K562 (cell line): ENCODE results near the gene ILF2. TPM values are rescaled to one million over a fixed set of nuclear protein-coding genes. Genes with fewer than 3 reads are reported as not detected.

Experiments used
- ATAC-seq: fragments of 200-7000 bp; cut with Tn5 transposase; 3 replicates; pipeline ENCODE4 v1.9.1; 2020; ENCODE audit warnings: moderate library complexity
- BruUV-seq: library from RNA; stranded (reverse); fragments of 400-500 nt; replicated peaks from 2 replicates; lab custom pipeline; 2021; lab: Mats Ljungman, UMichigan
- CTCF ChIA-PET: fragments of 300-600 bp; formaldehyde crosslinking; extraction: SDS; loops from one replicate; lab custom pipeline; 2021; ENCODE audit warnings: low intra/inter-chr PET ratio; lab: Yijun Ruan, JAX
- POLR2A ChIA-PET: fragments of 300-600, 350-650 bp; sonication (Branson Sonifier 250); formaldehyde crosslinking; extraction: SDS; loops from one replicate; lab custom pipeline; 2021; ENCODE audit warnings: antibody characterized with exemption, inconsistent platforms; lab: Yijun Ruan, JAX
- DNase-seq, 4 experiments: peaks; one replicate each; pipeline versions ENCODE4 v3.0.0 to v3.0.0-alpha.2; 2011 to 2018; ENCODE audit warnings: low spot score in 3 of 4, mixed read lengths in 3 of 4; ENCODE audit errors: extremely low read depth in 1 of 4
- FAIRE-seq: peaks from 2 replicates; lab custom pipeline; 2011; peaks lifted over from hg19 to GRCh38; lab: Jason Lieb, UNC
- H2AFZ ChIP-seq: 2 replicates; pipeline ENCODE4 v1.6.0; 2011; ENCODE audit warnings: low read depth, low read length, control low read depth, inconsistent platforms
- H3K27ac ChIP-seq: fragments of 200-600 bp; 3 replicates; pipeline ENCODE4 v1.8.0; 2011; ENCODE audit warnings: low read depth, mild to moderate bottlenecking, control low read depth, inconsistent platforms, low read length, moderate library complexity, mixed read lengths; ENCODE audit errors: extremely low read depth
- H3K27me3 ChIP-seq, 2 experiments: fragments of 300-600 bp in 1 of 2; 2 replicates in 1 of 2; 3 replicates in 1 of 2; pipeline versions ENCODE4 v1.6.0 to v1.8.0; 2011; ENCODE audit warnings: inconsistent platforms in 2 of 2, low read length in 2 of 2, mild to moderate bottlenecking in 1 of 2, mixed read lengths in 1 of 2, moderate library complexity in 1 of 2; ENCODE audit not compliant: control insufficient read depth in 2 of 2, insufficient read depth in 2 of 2
- H3K36me3 ChIP-seq: fragments of 300-600 bp; 3 replicates; pipeline ENCODE4 v1.8.0; 2011; ENCODE audit warnings: mild to moderate bottlenecking, low read length, inconsistent platforms; ENCODE audit not compliant: control insufficient read depth, insufficient read depth
- H3K4me1 ChIP-seq, 2 experiments: fragments of 200-600 bp in 1 of 2; replicated peaks in 1 of 2; 2 replicates in 1 of 2; 3 replicates in 1 of 2; pipeline versions ENCODE4 v1.5.1 to v1.8.0; 2011; ENCODE audit warnings: inconsistent platforms in 2 of 2, low read length in 2 of 2, mild to moderate bottlenecking in 1 of 2, mixed read lengths in 1 of 2, moderate library complexity in 1 of 2; ENCODE audit not compliant: control insufficient read depth in 2 of 2, insufficient read depth in 2 of 2
- H3K4me2 ChIP-seq: 2 replicates; pipeline ENCODE4 v1.6.1; 2011; ENCODE audit warnings: low read length, control low read depth, inconsistent platforms, mixed read lengths; ENCODE audit not compliant: insufficient read depth
- H3K4me3 ChIP-seq: fragments of 200-600 bp; sonication (generic), shearing (Covaris generic); 2 replicates; pipeline ENCODE4 v1.5.1; 2016; ENCODE audit warnings: control low read depth, inconsistent platforms
- H3K79me2 ChIP-seq: fragments of 200-600 bp; 3 replicates; pipeline ENCODE4 v1.8.0; 2011; ENCODE audit warnings: low read length, inconsistent platforms; ENCODE audit not compliant: control insufficient read depth, insufficient read depth
- H3K9ac ChIP-seq, 2 experiments: 2 replicates each; pipeline versions ENCODE4 v1.6.0 to v1.6.1; 2011; ENCODE audit warnings: low read depth in 2 of 2, low read length in 2 of 2, control low read depth in 1 of 2, inconsistent platforms in 1 of 2, mild to moderate bottlenecking in 1 of 2, mixed read lengths in 1 of 2; ENCODE audit not compliant: insufficient read depth in 1 of 2
- H3K9me1 ChIP-seq: one replicate; pipeline ENCODE4 v1.6.0; 2011; ENCODE audit warnings: inconsistent platforms, mild to moderate bottlenecking, low read length, moderate library complexity; ENCODE audit not compliant: control insufficient read depth, insufficient read depth
- H3K9me3 ChIP-seq: replicated peaks from 2 replicates; pipeline ENCODE4 v1.5.1; 2011; ENCODE audit warnings: low read depth, low read length, inconsistent platforms; ENCODE audit not compliant: control insufficient read depth, insufficient read depth
- H4K20me1 ChIP-seq: replicated peaks from 2 replicates; pipeline ENCODE4 v1.6.1; 2011; ENCODE audit warnings: low read length, inconsistent platforms, mixed read lengths; ENCODE audit not compliant: control insufficient read depth, insufficient read depth
- BDP1 ChIP-seq: IDR thresholded peaks from 3 replicates; pipeline ENCODE4 v1.6.1; 2011; ENCODE audit not compliant: insufficient read length, insufficient read depth
- CBFA2T2 ChIP-seq: fragments of 450-650 bp; conservative IDR thresholded peaks from 2 replicates; pipeline ENCODE4 v1.6.1; 2017; ENCODE audit warnings: mild to moderate bottlenecking
- ETS2 ChIP-seq: IDR thresholded peaks from 2 replicates; pipeline ENCODE4 v1.6.1; 2016; ENCODE audit warnings: borderline replicate concordance, missing genetic modification characterization, mild to moderate bottlenecking, moderate library complexity, missing compliant biosample characterization; ENCODE audit not compliant: poor library complexity, severe bottlenecking
- FOXK2 ChIP-seq, 2 experiments: fragments of 450-650 bp; IDR thresholded peaks in 1 of 2; conservative IDR thresholded peaks in 1 of 2; 2 replicates each; pipeline ENCODE4 v1.6.1; 2016; ENCODE audit warnings: low read depth in 2 of 2, mild to moderate bottlenecking in 1 of 2
- GATAD2A ChIP-seq: fragments of 450-650 bp; IDR thresholded peaks from 2 replicates; pipeline ENCODE4 v1.6.1; 2017
- POLR2H ChIP-seq: IDR thresholded peaks from 2 replicates; pipeline ENCODE4 v1.6.1; 2016; ENCODE audit warnings: missing genetic modification characterization, low read depth, mild to moderate bottlenecking, control low read depth, missing compliant biosample characterization, moderate library complexity
- RBM15 ChIP-seq: fragments of 200-400 bp; formaldehyde crosslinking; IDR thresholded peaks from 2 replicates; pipeline ENCODE4 v1.6.1; 2018; ENCODE audit warnings: mild to moderate bottlenecking, low read length, moderate library complexity; ENCODE audit not compliant: insufficient read depth
- RBM17 ChIP-seq: fragments of 200-400 bp; formaldehyde crosslinking; IDR thresholded peaks from 2 replicates; pipeline ENCODE4 v1.6.1; 2017; ENCODE audit warnings: low read depth, mild to moderate bottlenecking, low read length, borderline replicate concordance
- ZNF217 ChIP-seq: sonication (generic); formaldehyde crosslinking; IDR thresholded peaks from 2 replicates; pipeline ENCODE4 v1.8.0; 2022; ENCODE audit warnings: mild to moderate bottlenecking, missing genetic modification reagents
- ZNF311 ChIP-seq: fragments of 250-450 bp; sonication (Bioruptor Pico); IDR thresholded peaks from 2 replicates; pipeline ENCODE4 v1.4.0; 2020; ENCODE audit warnings: mild to moderate bottlenecking, moderate library complexity
- ZNF449 ChIP-seq: fragments of 250-450 bp; sonication (Bioruptor Pico); IDR thresholded peaks from 2 replicates; pipeline ENCODE4 v1.8.0; 2022; ENCODE audit warnings: moderate library complexity, mild to moderate bottlenecking, inconsistent platforms
- ZNF511 ChIP-seq: sonication (generic); formaldehyde crosslinking; IDR thresholded peaks from 2 replicates; pipeline ENCODE4 v1.8.0; 2022; ENCODE audit warnings: mild to moderate bottlenecking, missing genetic modification reagents
- ZNF583 ChIP-seq: fragments of 250-450 bp; sonication (Bioruptor Pico); IDR thresholded peaks from 2 replicates; pipeline ENCODE4 v1.4.0; 2020
- ZNF699 ChIP-seq: fragments of 250-450 bp; sonication (Bioruptor Pico); IDR thresholded peaks from 2 replicates; pipeline ENCODE4 v1.8.0; 2021; ENCODE audit warnings: mild to moderate bottlenecking, moderate library complexity; ENCODE audit not compliant: insufficient replicate concordance
- WGBS: fragments of 100-300 bp; shearing (Covaris generic); methylation state at CpG from one replicate; pipeline ENCODE4 v1.1.6; 2016; ENCODE audit warnings: low coverage, mixed read lengths; ENCODE audit not compliant: insufficient coverage; ENCODE audit errors: missing lambda C conversion rate; 5-methylcytosine and 5-hydroxymethylcytosine counted together
- in situ Hi-C: fragments of 300-500 bp; cut with MboI; formaldehyde crosslinking; loops from 4 replicates; pipeline ENCODE4 v1.15.0; 2018; ENCODE audit warnings: inconsistent platforms, mixed read lengths
- intact Hi-C: fragments of 100-400 bp; cut with micrococcal nuclease; formaldehyde crosslinking; loops from 2 replicates; pipeline ENCODE4 v1.14.2; 2022
- polyA plus RNA-seq, 8 experiments: library from polyadenylated mRNA; depleted of rRNA in 4 of 8; stranded (reverse) in 5 of 8; unstranded in 3 of 8; fragments of >200 nt; fragmentation: Nextera tagmentation in 2 of 8; fragmentation: Illumina TruSeq in 1 of 8; extraction: Ambion mirVana in 2 of 8; extraction: Trizol in 1 of 8; gene quantifications; 2 replicates each; pipeline versions ENCODE4 v1.2.1 to v1.2.3, GENCODE V29; 2011 to 2014; ENCODE audit warnings: inconsistent platforms in 1 of 8, missing spikeins in 1 of 8
- total RNA-seq, 7 experiments: library from RNA; depleted of rRNA in 6 of 7; stranded (reverse); fragments of >200 nt in 6 of 7; fragmentation: Illumina TruSeq in 2 of 7; extraction: Trizol in 2 of 7; gene quantifications; 2 replicates each; pipeline versions ENCODE4 v1.2.1 to v1.2.3, GENCODE V29; 2011 to 2021; ENCODE audit warnings: low replicate concordance in 1 of 7

Gene ILF2
- total and polyA plus RNA-seq, 9 of the 15 experiments (the other 6 are each of a cell fraction or from before 2014, with no cell fraction given): 282 to 726 (median 474) TPM

GRCh38 chr1:153638261-153638660 is 32.5 kb downstream of the ILF2 start:
- no peak overlapping the region for H3K9ac ChIP-seq
- 95% methylated on average over 6 of the region's 6 CpGs for WGBS
- no peak for FAIRE-seq
- intact Hi-C loops: no loop called here
- H2AFZ ChIP-seq: no peak overlapping the region
- ATAC-seq: no peak
- CTCF ChIA-PET: no interaction called here
- BruUV-seq: no TSS peak
- no peaks in the 10 kb centered on the region for H3K9me1 ChIP-seq
- no peaks in the 10 kb centered on the region for H3K27me3 ChIP-seq
- H3K4me3 ChIP-seq: no peak overlapping the region
- no peaks in the 10 kb centered on the region; the same call in 1 of the 2 replicates for H4K20me1 ChIP-seq
- H3K9me3 ChIP-seq: no peaks in the 10 kb centered on the region
- peaks cover 57% of the 10 kb centered on the region for H3K79me2 ChIP-seq
- no peak overlapping the region for H3K27ac ChIP-seq
- DNase-seq: no peak
- POLR2A ChIA-PET: interaction anchor here (0.6 to 11.6 kb wide), 6 partner anchors 10 to 290 kb away, joined by 3 to 205 read pairs (median 6); partner anchors contain the start of genes S100A1 and S100A13
- in situ Hi-C loops: no loop called here
- peaks cover 78% of the 10 kb centered on the region for H3K36me3 ChIP-seq
- H3K4me1 ChIP-seq: peaks cover 9 to 10% of the 10 kb centered on the region in 2 experiments; a peak in 4 of 5 replicates
- TF ChIP-seq ZNF511 (CRISPR knock-in tag) (no peak), ZNF699 (no peak), ZNF449 (CRISPR knock-in tag) (no peak), ETS2 (tag) (no peak), BDP1 (no peak), POLR2H (tag) (no peak), ZNF217 (CRISPR knock-in tag) (no peak), RBM17 (no peak), GATAD2A (no peak), ZNF583 (CRISPR knock-in tag) (no peak), CBFA2T2 (no peak), FOXK2 (conservative IDR thresholded peaks at IDR 0.05 in 1 of 2, IDR thresholded peaks at IDR 0.05 in 1 of 2; ENCODE audit: low read depth in 2 of 2) (no peak), RBM15 (no peak), ZNF311 (no peak)
- TF ChIP-seq, all 486 proteins: peak for 0
- H3K4me2 ChIP-seq: no peak overlapping the region
